CD4-positive, CD25-positive, alpha-beta regulatory T cell (primary cell): ENCODE results near the gene CDH26. TPM values are rescaled to one million over a fixed set of nuclear protein-coding genes. Genes with fewer than 3 reads are reported as not detected.

Source experiments
- ATAC-seq, 2 donors: fragments of 150-1000 bp; cut with Tn5 transposase; one replicate each; pipeline ENCODE4 v1.10.0; 2021; ENCODE audit warnings: low read depth in 2 of 2, moderate number of reproducible peaks in 2 of 2, moderate library complexity in 1 of 2
- DNase-seq, 3 donors: peaks; one replicate each; pipeline versions ENCODE4 v3.0.0 to v3.0.0-alpha.2; 2012 to 2022; ENCODE audit warnings: mixed read lengths in 1 of 3
- H3K27ac ChIP-seq: one replicate; pipeline ENCODE4 v1.7.0; 2013; ENCODE audit warnings: mild to moderate bottlenecking, low read length; ENCODE audit not compliant: insufficient read depth, poor library complexity, severe bottlenecking
- H3K27me3 ChIP-seq: one replicate; pipeline ENCODE4 v1.7.0; 2013; ENCODE audit warnings: low read length; ENCODE audit not compliant: control insufficient read depth, insufficient read depth
- H3K36me3 ChIP-seq: one replicate; pipeline ENCODE4 v1.7.0; 2013; ENCODE audit warnings: mild to moderate bottlenecking, low read length, moderate library complexity; ENCODE audit not compliant: control insufficient read depth, insufficient read depth
- H3K4me1 ChIP-seq: 2 replicates; pipeline ENCODE4 v1.7.0; 2013; ENCODE audit warnings: mild to moderate bottlenecking, low read length; ENCODE audit not compliant: insufficient read depth, control insufficient read depth, poor library complexity, severe bottlenecking
- H3K4me3 ChIP-seq: one replicate; pipeline ENCODE4 v1.7.0; 2013; ENCODE audit warnings: low read depth, mild to moderate bottlenecking, low read length, moderate library complexity
- H3K9me3 ChIP-seq, 2 experiments: 1 replicate in 1 of 2; 2 replicates in 1 of 2; pipeline ENCODE4 v1.7.0; 2013; ENCODE audit warnings: low read length in 2 of 2, mild to moderate bottlenecking in 1 of 2, moderate library complexity in 1 of 2; ENCODE audit not compliant: control insufficient read depth in 2 of 2
- H3K27ac Mint-ChIP-seq, 3 donors: one replicate each; pipeline ENCODE4 v1.8.0; 2020 to 2022; ENCODE audit warnings: mild to moderate bottlenecking in 3 of 3, mixed read lengths in 3 of 3, moderate library complexity in 2 of 3
- H3K27me3 Mint-ChIP-seq: one replicate; pipeline ENCODE4 v1.8.0; 2022; ENCODE audit warnings: mild to moderate bottlenecking, mixed read lengths
- H3K36me3 Mint-ChIP-seq: one replicate; pipeline ENCODE4 v1.8.0; 2020; ENCODE audit warnings: mixed read lengths
- H3K4me1 Mint-ChIP-seq, 4 donors: one replicate each; pipeline ENCODE4 v1.8.0; 2020 to 2022; ENCODE audit warnings: mixed read lengths in 4 of 4, mild to moderate bottlenecking in 1 of 4
- H3K4me3 Mint-ChIP-seq, 4 donors: one replicate each; pipeline ENCODE4 v1.8.0; 2020 to 2022; ENCODE audit warnings: mild to moderate bottlenecking in 4 of 4, mixed read lengths in 4 of 4, moderate library complexity in 3 of 4
- H3K9me3 Mint-ChIP-seq, 7 donors: one replicate each; pipeline ENCODE4 v1.8.0; 2020 to 2022; ENCODE audit warnings: mixed read lengths in 7 of 7, mild to moderate bottlenecking in 3 of 7, moderate library complexity in 2 of 7
- polyA plus RNA-seq, 4 donors: library from polyadenylated mRNA; unstranded; fragments of 300-500 nt; fragmentation: Illumina TruSeq; gene quantifications; one replicate each; pipeline ENCODE4 v1.2.3, GENCODE V29; 2021
- total RNA-seq: library from RNA; stranded (reverse); gene quantifications from one replicate; pipeline ENCODE4 v1.2.3, GENCODE V29; 2022

Gene CDH26
- total and polyA plus RNA-seq, 5 donors from 2014 or later = 0.24 to 1.0 (median 0.31) TPM; not detected in 2

GRCh38 chr20:60056407-60057122, 98.3 kb downstream of the CDH26 start:
- H3K36me3 Mint-ChIP-seq = no peaks in the 10 kb centered on the region
- H3K27ac ChIP-seq = peak overlapping the region; percentile 65
- H3K27me3 Mint-ChIP-seq = peaks cover 4% of the 10 kb centered on the region
- no peaks in the 10 kb centered on the region for H3K27me3 ChIP-seq
- H3K4me3 Mint-ChIP-seq = peak overlapping the region; percentile 75 to 95 (median 85)
- H3K27ac Mint-ChIP-seq = peak overlapping the region; percentile 85 to 96 (median 87)
- peaks cover 50% of the 10 kb centered on the region for H3K4me1 ChIP-seq
- H3K9me3 Mint-ChIP-seq = peaks cover 0 to 4% (median 0%) of the 10 kb centered on the region in 7 donors
- no peaks in the 10 kb centered on the region for H3K36me3 ChIP-seq
- H3K4me3 ChIP-seq = peak overlapping the region; percentile 85
- ATAC-seq = no peak
- no peaks in the 10 kb centered on the region for H3K9me3 ChIP-seq
- DNase-seq = peak in 1 of 3 donors; percentile 15
- H3K4me1 Mint-ChIP-seq = peaks cover 19 to 57% (median 34%) of the 10 kb centered on the region in 4 donors

GRCh38 chr20:60057123-60057865, 99.1 kb downstream of the CDH26 start:
- peak overlapping the region; percentile 85 to 94 (median 87) for H3K27ac Mint-ChIP-seq
- DNase-seq = peak; percentile 35 to 83 (median 68)
- peak overlapping the region; percentile 75 to 95 (median 85) for H3K4me3 Mint-ChIP-seq
- Histone ChIP-seq H3K4me1 (peaks cover 50% of the 10 kb centered on the region), H3K27me3 (no peaks in the 10 kb centered on the region), H3K4me3 (peak overlapping the region; percentile 85), H3K9me3 (no peaks in the 10 kb centered on the region), H3K27ac (peak overlapping the region; percentile 65), H3K36me3 (no peaks in the 10 kb centered on the region)
- no peaks in the 10 kb centered on the region for H3K36me3 Mint-ChIP-seq
- peaks cover 4% of the 10 kb centered on the region for H3K27me3 Mint-ChIP-seq
- peak; percentile 24 to 32 for ATAC-seq
- H3K9me3 Mint-ChIP-seq = peaks cover 0 to 4% (median 0%) of the 10 kb centered on the region in 7 donors
- H3K4me1 Mint-ChIP-seq = peaks cover 22 to 59% (median 34%) of the 10 kb centered on the region in 4 donors

GRCh38 chr20:60057866-60058807, 99.9 kb downstream of the CDH26 start:
- Histone ChIP-seq H3K9me3 (no peaks in the 10 kb centered on the region), H3K27me3 (no peaks in the 10 kb centered on the region), H3K4me1 (peaks cover 50% of the 10 kb centered on the region), H3K4me3 (peak overlapping the region; percentile 85), H3K36me3 (no peaks in the 10 kb centered on the region), H3K27ac (peak overlapping the region; percentile 45)
- ATAC-seq (peak; percentile 33 to 45), DNase-seq (peak; percentile 9 to 55 (median 20))
- H3K27me3 Mint-ChIP-seq = peaks cover 4% of the 10 kb centered on the region
- peaks cover 28 to 64% (median 35%) of the 10 kb centered on the region in 4 donors for H3K4me1 Mint-ChIP-seq
- peak overlapping the region; percentile 85 to 94 (median 88) for H3K27ac Mint-ChIP-seq
- H3K9me3 Mint-ChIP-seq = peaks cover 0 to 4% (median 0%) of the 10 kb centered on the region in 7 donors
- H3K4me3 Mint-ChIP-seq = peak overlapping the region; percentile 75 to 95 (median 85)
- no peaks in the 10 kb centered on the region for H3K36me3 Mint-ChIP-seq

- H3K36me3 Mint-ChIP-seq = no peaks in the 10 kb centered on the region
- H3K27ac Mint-ChIP-seq = peak overlapping the region; percentile 85 to 88 (median 87)
- H3K27me3 Mint-ChIP-seq = peaks cover 4% of the 10 kb centered on the region
- Histone ChIP-seq H3K4me1 (peaks cover 58% of the 10 kb centered on the region), H3K9me3 (no peaks in the 10 kb centered on the region), H3K4me3 (no peak overlapping the region), H3K36me3 (no peaks in the 10 kb centered on the region), H3K27me3 (no peaks in the 10 kb centered on the region), H3K27ac (peak overlapping the region; percentile 45)
- peaks cover 0 to 4% (median 0%) of the 10 kb centered on the region in 7 donors for H3K9me3 Mint-ChIP-seq
- peak overlapping the region in 1 of 4 donors; percentile 72 for H3K4me3 Mint-ChIP-seq
- DNase-seq (no peak), ATAC-seq (no peak)
- peaks cover 28 to 70% (median 35%) of the 10 kb centered on the region in 4 donors for H3K4me1 Mint-ChIP-seq
Observed at GRCh38 chr20:60058879-60059278, 100.7 kb downstream of the CDH26 start.

- Mint-ChIP-seq H3K4me1 (peaks cover 27 to 70% (median 31%) of the 10 kb centered on the region in 4 donors), H3K9me3 (peaks cover 0 to 4% (median 0%) of the 10 kb centered on the region in 7 donors), H3K36me3 (no peaks in the 10 kb centered on the region), H3K27me3 (peaks cover 4% of the 10 kb centered on the region), H3K27ac (peak overlapping the region in 1 of 3 donors; percentile 48), H3K4me3 (no peak overlapping the region)
- Histone ChIP-seq H3K36me3 (no peaks in the 10 kb centered on the region), H3K4me3 (no peak overlapping the region), H3K4me1 (peaks cover 55% of the 10 kb centered on the region), H3K27ac (no peak overlapping the region), H3K27me3 (no peaks in the 10 kb centered on the region), H3K9me3 (no peaks in the 10 kb centered on the region)
- no peak for ATAC-seq
- DNase-seq = no peak
Observed at GRCh38 chr20:60060006-60060557, 101.9 kb downstream of the CDH26 start.

- Mint-ChIP-seq H3K9me3 (peaks cover 0 to 4% (median 0%) of the 10 kb centered on the region in 7 donors), H3K4me1 (peaks cover 22 to 65% (median 26%) of the 10 kb centered on the region in 4 donors), H3K27me3 (peaks cover 4% of the 10 kb centered on the region), H3K4me3 (no peak overlapping the region), H3K36me3 (no peaks in the 10 kb centered on the region), H3K27ac (peak overlapping the region in 1 of 3 donors; percentile 48)
- H3K9me3 ChIP-seq = no peaks in the 10 kb centered on the region
- ATAC-seq = no peak
- no peaks in the 10 kb centered on the region for H3K27me3 ChIP-seq
- H3K4me3 ChIP-seq = no peak overlapping the region
- no peak overlapping the region for H3K27ac ChIP-seq
- H3K36me3 ChIP-seq = no peaks in the 10 kb centered on the region
- H3K4me1 ChIP-seq = peaks cover 49% of the 10 kb centered on the region
- DNase-seq = no peak
Observed at GRCh38 chr20:60060593-60060992, 102.4 kb downstream of the CDH26 start.
